Left ventricle myocardium inferior (tissue), 1 donor: ENCODE data around the gene FOXD1. TPM values are rescaled to one million over a fixed set of nuclear protein-coding genes. Genes with fewer than 3 reads are reported as not detected.

Experiments
- DNase-seq: peaks from one replicate; pipeline ENCODE4 v3.0.0-alpha.2; 2020
- H3K27ac ChIP-seq: fragments of 200-600 bp; replicated peaks from 2 replicates; pipeline ENCODE4 v1.8.0; 2021
- H3K27me3 ChIP-seq: fragments of 200-600 bp; 2 replicates; pipeline ENCODE4 v1.8.0; 2021; ENCODE audit warnings: low read depth
- H3K36me3 ChIP-seq: fragments of 200-600 bp; 2 replicates; pipeline ENCODE4 v1.8.0; 2021
- H3K4me1 ChIP-seq: fragments of 200-600 bp; 2 replicates; pipeline ENCODE4 v1.8.0; 2021
- H3K4me3 ChIP-seq: fragments of 200-600 bp; 2 replicates; pipeline ENCODE4 v1.8.0; 2021; ENCODE audit warnings: mild to moderate bottlenecking, moderate library complexity
- H3K9me3 ChIP-seq: fragments of 200-600 bp; replicated peaks from 2 replicates; pipeline ENCODE4 v1.8.0; 2021
- CTCF ChIP-seq: fragments of 200-600 bp; IDR thresholded peaks from 2 replicates; pipeline ENCODE4 v1.8.0; 2021; ENCODE audit warnings: antibody characterized with exemption, mild to moderate bottlenecking, borderline replicate concordance
- intact Hi-C: fragments of 100-400 bp; cut with micrococcal nuclease; formaldehyde crosslinking; loops from one replicate; pipeline ENCODE4 v1.11.0; 2022
- total RNA-seq: library from RNA; stranded (reverse); fragmentation: NEBNext Ultra II Directional; extraction: Animal tissue kit (Norgen Biotek cat#: 25700); gene quantifications from one replicate; pipeline ENCODE4 v1.2.1, GENCODE V29; 2021
- donor health status: DM: no; HTN: yes; CAD: no; lungs with severe emphysema.

Gene FOXD1
- total RNA-seq, 1 donor from 2014 or later: 0.19 TPM

DNA sequence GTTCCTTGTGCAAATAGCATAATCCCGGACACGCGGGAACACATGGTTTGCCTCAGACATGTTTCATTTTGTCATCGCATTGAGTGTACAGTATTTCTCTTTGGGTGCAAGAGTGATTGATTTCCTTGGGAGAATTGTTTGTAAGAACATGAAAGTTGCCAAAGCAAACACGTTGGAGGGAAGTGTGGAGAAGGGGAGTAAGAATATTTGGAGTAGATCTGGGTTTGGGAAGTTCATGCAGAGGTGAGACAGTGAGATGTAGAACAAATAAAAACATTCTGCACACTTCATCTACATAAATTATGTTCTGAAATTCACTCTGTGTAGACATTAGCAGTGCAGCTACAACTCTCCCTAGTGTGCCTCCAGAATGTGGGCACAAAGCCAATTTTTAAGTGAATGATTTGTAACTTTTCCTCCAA is 24.0 kb downstream of the FOXD1 start:
- peaks cover 9% of the 10 kb centered on the region for H3K4me1 ChIP-seq
- intact Hi-C loops: no loop called here
- no peak overlapping the region for H3K4me3 ChIP-seq
- peaks cover 100% of the 10 kb centered on the region for H3K27me3 ChIP-seq
- H3K36me3 ChIP-seq: no peaks in the 10 kb centered on the region
- DNase-seq: no peak
- no peak for TF ChIP-seq CTCF
- H3K9me3 ChIP-seq: no peaks in the 10 kb centered on the region
- no peak overlapping the region for H3K27ac ChIP-seq

DNA sequence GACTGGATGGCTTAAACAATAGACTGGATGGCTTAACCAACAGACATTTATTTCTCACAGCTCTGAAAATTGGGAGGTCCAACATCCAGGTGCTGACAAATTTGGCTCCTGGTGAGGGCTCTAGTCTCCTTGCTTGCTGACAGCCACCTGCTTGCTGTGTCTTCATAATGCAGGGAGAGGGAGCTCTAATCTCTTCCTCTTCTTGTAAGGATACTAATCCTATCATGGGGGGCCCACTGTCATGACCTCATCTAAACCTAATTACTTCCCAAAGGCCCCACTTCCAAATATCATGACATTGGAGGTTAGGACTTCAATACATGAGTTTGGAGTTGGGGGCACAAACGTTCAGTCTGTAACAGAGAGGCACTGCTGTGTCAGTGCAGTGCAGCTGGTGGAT is 26.4 kb downstream of the FOXD1 start:
- Histone ChIP-seq H3K27me3 (peaks cover 100% of the 10 kb centered on the region), H3K4me1 (peaks cover 19% of the 10 kb centered on the region), H3K4me3 (no peak overlapping the region), H3K36me3 (no peaks in the 10 kb centered on the region), H3K27ac (no peak overlapping the region), H3K9me3 (no peaks in the 10 kb centered on the region)
- no peak for TF ChIP-seq CTCF
- intact Hi-C loops: no loop called here
- DNase-seq: no peak

DNA sequence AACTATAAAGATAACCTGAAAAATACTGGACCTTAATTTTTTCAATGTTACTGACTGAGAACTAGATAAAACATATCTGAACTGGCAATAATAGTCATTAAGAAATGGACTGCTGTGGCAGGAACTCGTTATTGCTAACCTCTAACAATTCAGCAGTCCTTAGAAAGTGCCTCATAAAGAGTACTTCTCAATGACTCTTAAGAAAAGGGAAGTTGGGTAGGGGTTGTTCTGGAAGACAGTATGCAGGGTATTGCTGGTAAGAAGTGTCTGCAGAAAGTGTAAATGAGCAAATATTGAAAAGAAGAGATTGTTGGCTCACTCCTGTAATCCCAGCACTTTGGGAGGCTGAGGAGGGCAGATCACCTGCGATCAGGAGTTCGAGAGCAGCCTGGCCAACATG is 27.9 kb downstream of the FOXD1 start:
- peaks cover 20% of the 10 kb centered on the region for H3K4me1 ChIP-seq
- no peaks in the 10 kb centered on the region for H3K9me3 ChIP-seq
- no peak overlapping the region for H3K27ac ChIP-seq
- no peaks in the 10 kb centered on the region for H3K36me3 ChIP-seq
- no peak overlapping the region for H3K4me3 ChIP-seq
- no peak for TF ChIP-seq CTCF
- H3K27me3 ChIP-seq: peaks cover 100% of the 10 kb centered on the region
- intact Hi-C loops: no loop called here
- no peak for DNase-seq

DNA sequence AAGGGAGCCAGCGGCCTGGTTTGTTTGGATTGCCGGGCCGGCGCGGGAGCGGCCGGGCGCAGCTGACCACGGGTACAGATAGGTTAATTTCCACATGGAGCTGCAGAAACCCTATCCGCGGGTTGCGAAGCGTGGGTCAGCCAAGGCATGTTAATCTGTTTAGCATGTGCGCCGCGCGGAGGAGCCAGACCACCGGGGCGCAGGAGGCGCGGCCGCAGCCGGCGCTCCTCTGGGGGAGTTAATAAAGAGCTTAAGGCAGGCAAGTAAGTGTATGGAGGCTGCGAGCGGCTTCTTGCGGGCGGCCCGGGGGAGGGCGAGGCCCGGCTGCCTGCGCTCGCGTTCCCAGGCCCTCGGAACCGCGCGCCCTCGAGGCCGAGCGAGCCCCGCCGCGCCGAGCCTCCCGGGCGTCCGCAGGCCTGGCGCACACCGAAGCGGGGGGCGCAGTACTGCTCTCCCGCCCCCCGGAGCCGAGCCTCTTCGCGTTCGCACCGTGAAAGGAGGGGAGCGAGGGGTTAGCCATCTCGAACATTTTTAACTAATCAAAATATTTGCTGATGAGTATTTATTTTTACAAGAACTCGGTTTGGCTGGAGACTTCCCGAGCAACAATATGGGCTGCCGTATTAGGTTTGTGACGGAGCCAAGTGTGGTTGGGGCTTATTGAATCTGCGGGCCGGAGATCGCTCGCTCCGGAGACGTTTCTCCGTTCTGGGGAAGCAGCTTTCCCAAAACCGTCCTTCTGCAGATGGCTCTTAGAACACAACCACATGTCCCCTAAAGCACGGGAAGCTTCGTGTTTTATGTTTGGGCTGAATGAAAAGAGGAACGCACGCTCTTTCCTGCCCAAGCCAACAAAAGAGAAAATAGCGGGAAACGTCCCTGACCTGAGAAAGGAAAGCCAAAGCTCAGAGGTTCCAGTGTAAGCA is 28.8 kb downstream of the FOXD1 start:
- peaks cover 100% of the 10 kb centered on the region for H3K27me3 ChIP-seq
- H3K9me3 ChIP-seq: no peaks in the 10 kb centered on the region
- H3K36me3 ChIP-seq: no peaks in the 10 kb centered on the region
- H3K4me3 ChIP-seq: peak overlapping the region; percentile 50
- no peak for TF ChIP-seq CTCF
- DNase-seq: no peak
- no peak overlapping the region for H3K27ac ChIP-seq
- peaks cover 20% of the 10 kb centered on the region for H3K4me1 ChIP-seq
- intact Hi-C loops: no loop called here

GRCh38 chr5:73419117-73419464 is 29.5 kb downstream of the FOXD1 start:
- Histone ChIP-seq H3K9me3 (no peaks in the 10 kb centered on the region), H3K4me1 (peaks cover 20% of the 10 kb centered on the region), H3K27ac (no peak overlapping the region), H3K36me3 (no peaks in the 10 kb centered on the region), H3K27me3 (peaks cover 100% of the 10 kb centered on the region), H3K4me3 (peak overlapping the region; percentile 50)
- intact Hi-C loops: no loop called here
- no peak for DNase-seq
- TF ChIP-seq CTCF: no peak
